Measurements from ENCODE around the gene GPN3. TPM values are rescaled to one million over a fixed set of nuclear protein-coding genes. Genes with fewer than 3 reads are reported as not detected.
A peak's percentile ranks its signal among the peaks of the same experiment; 100 is the strongest.

Gene GPN3
- polyA plus RNA-seq, 2 of the 4 experiments (the other 2 are of a cell fraction): 39.2 to 63.8 TPM

DNA sequence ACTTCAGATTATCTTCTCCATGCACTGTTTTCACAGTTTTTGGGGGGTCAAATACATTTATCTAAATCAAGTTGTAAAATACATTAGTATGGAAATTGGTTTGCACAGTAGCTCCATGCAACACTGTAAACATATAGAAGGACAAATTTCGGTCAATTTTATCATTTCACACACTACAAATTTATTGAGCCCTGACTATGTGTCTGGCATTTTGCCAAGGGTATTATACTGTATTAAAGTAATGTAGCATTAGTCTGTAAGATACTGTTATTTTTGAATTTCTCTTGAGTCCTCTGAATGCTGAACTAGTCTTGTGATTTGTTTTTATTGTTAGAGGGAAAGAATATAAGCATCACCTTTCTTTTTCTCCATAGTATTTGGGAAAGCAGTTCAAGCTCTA is 35.4 kb upstream of the GPN3 start:
- no peak for ATAC-seq
- Histone ChIP-seq H3K4me1 (peaks cover 24% of the 10 kb centered on the region), H3K9me3 (peaks cover 6% of the 10 kb centered on the region), H3K27ac (no peak overlapping the region), H3K4me3 (no peak overlapping the region), H3K4me2 (no peak overlapping the region)
- no peak for DNase-seq (ENCODE audit: low read depth in 1 of 2, low spot score in 1 of 2)
- WGBS (ENCODE audit: missing lambda C conversion rate): 75% methylated on average over 1 of the region's 1 CpG
- no peak for TF ChIP-seq HES2 (IDR thresholded peaks at IDR 0.05)
- TF ChIP-seq ZC3H11A (IDR thresholded peaks at IDR 0.05): no peak
- no peak for TF ChIP-seq ZFP36 (IDR thresholded peaks at IDR 0.05; ENCODE audit: borderline replicate concordance, partially characterized antibody)
- TF ChIP-seq RARB (CRISPR knock-in tag; IDR thresholded peaks at IDR 0.05): no peak
- no peak for TF ChIP-seq HMGXB4 (CRISPR knock-in tag; IDR thresholded peaks at IDR 0.05; ENCODE audit: borderline replicate concordance)
- TF ChIP-seq KDM5A (IDR thresholded peaks at IDR 0.05): no peak
- no peak for TF ChIP-seq FOXS1 (CRISPR knock-in tag; IDR thresholded peaks at IDR 0.05)
- no peak for TF ChIP-seq HOXB5 (CRISPR knock-in tag; IDR thresholded peaks at IDR 0.05)
- TF ChIP-seq RAD21 (conservative IDR thresholded peaks at IDR 0.05 in 1 of 2, IDR thresholded peaks at IDR 0.05 in 1 of 2): no peak
- no peak for TF ChIP-seq CBX2 (IDR thresholded peaks at IDR 0.05; ENCODE audit: borderline replicate concordance, low read depth)
- no peak for TF ChIP-seq MYC (IDR thresholded peaks at IDR 0.05; ENCODE audit: borderline replicate concordance, low read length)
- no peak for TF ChIP-seq PHF8 (IDR thresholded peaks at IDR 0.05; ENCODE audit: borderline replicate concordance, low read depth)
- TF ChIP-seq BHLHE40 (IDR thresholded peaks at IDR 0.05; ENCODE audit: low read depth, low read length): no peak
- TF ChIP-seq CHD2 (IDR thresholded peaks at IDR 0.05; ENCODE audit: low read length, partially characterized antibody): no peak
- TF ChIP-seq CBX8 (IDR thresholded peaks at IDR 0.05): no peak
- no peak for FAIRE-seq
- ChIA-PET CTCF (interaction anchor here (0.7 to 1.9 kb wide), 8 partner anchors 8 to 99 kb away, joined by 3 to 7 read pairs (median 4); partner anchors contain the start of gene FAM216A), POLR2A (no interaction called here)

DNA sequence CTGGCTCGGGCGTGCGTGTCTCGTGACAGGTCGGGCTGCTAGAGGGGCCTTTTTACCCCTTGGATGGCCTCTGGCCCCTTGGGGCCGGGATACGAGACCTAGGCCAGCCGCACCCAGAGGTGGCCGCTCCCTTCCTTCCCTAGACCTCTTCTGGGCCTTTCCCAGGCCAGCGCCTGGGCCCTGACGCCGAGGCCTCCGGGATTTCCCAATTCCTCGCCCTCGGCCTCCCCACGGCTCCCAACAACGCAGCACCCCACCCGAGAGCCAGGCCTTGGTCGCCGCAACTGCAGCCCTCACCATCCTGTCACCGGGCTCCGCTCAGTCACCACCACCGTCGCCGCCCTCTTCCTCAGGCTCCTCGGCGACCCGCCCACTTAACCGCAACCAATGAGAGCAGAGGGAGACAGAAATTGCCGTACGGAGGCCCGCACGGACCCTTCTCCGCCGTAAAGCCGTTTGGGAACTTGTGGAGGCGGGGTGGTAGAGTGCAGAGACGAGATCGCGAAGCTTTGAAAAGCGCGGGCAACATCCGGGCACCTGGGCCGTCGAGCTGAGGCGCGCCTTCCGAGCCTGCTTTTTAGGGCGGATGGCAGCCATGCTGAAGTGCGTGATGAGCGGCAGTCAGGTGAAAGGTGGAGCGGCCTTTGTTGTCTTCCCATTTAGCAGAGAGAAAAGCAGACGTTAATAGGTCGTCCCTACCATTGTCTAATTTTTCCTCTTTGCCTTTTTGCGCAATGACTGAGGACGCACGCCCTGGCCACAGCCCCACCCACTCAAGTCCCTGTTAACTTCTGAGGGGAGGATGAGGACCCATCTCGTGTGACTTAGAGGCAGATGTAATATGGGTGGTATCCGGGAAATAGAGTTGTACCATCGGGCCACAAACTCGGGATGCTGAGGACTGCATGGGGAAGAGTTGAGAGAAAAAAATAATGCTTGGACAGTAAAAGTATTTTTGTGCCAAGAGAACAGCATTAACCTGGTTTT is 34.0 kb upstream of the GPN3 start, which contains the start of the genes RAD9B and VPS29:
Gene RAD9B, plus strand, starts transcription at position 580 of the 987 bp plus-strand sequence. Its CDS starts 7 bp downstream, at position 587.
Gene VPS29, minus strand, starts transcription at position 360 of the 987 bp plus-strand sequence. Its CDS starts 60 bp downstream, at position 300.
- ChIA-PET CTCF (interaction anchor here (0.5 to 1.9 kb wide), 7 partner anchors 10 to 102 kb away, joined by 3 to 6 read pairs (median 4); partner anchors contain the start of gene FAM216A), POLR2A (interaction anchor here (1.0 kb wide), 1 partner anchor 34 kb away, joined by 9 read pairs; the partner anchor contains the start of gene GPN3)
- ATAC-seq: peak; percentile 99
- Histone ChIP-seq H3K4me2 (peak within 1 kb of the TSS; percentile 87), H3K9me3 (peaks cover 6% of the 10 kb centered on the region), H3K4me1 (peaks cover 25% of the 10 kb centered on the region), H3K4me3 (peak within 1 kb of the TSS; percentile 80), H3K27ac (peak within 1 kb of the TSS; percentile 79 to 91)
- WGBS (ENCODE audit: missing lambda C conversion rate): 13% methylated on average over 54 of the region's 61 CpGs
- FAIRE-seq: peak; percentile 18
- peak; percentile 96 to 99 for DNase-seq (ENCODE audit: low read depth in 1 of 2, low spot score in 1 of 2)
- TF ChIP-seq RARB (CRISPR knock-in tag; IDR thresholded peaks at IDR 0.05) (peak; percentile 85), PHF8 (IDR thresholded peaks at IDR 0.05; ENCODE audit: borderline replicate concordance, low read depth) (peak; percentile 87), SREBF2 (IDR thresholded peaks at IDR 0.05) (no peak), RCOR1 (IDR thresholded peaks at IDR 0.05; ENCODE audit: low read depth, low read length) (no peak), JUNB (IDR thresholded peaks at IDR 0.05) (no peak), MAFK (IDR thresholded peaks at IDR 0.05; ENCODE audit: partially characterized antibody) (no peak), MAZ (IDR thresholded peaks at IDR 0.05; ENCODE audit: borderline replicate concordance, low read depth, low read length) (no peak), JUN (IDR thresholded peaks at IDR 0.05) (peak; percentile 71 to 93; a peak in 4 of 5 replicates), NR3C1 (IDR thresholded peaks at IDR 0.05) (no peak), KDM5A (IDR thresholded peaks at IDR 0.05) (0 out of 2 replicates have a peak, but pooled peaks have one; percentile 38), ATOH8 (CRISPR knock-in tag; IDR thresholded peaks at IDR 0.05; ENCODE audit: low read depth) (peak; percentile 99), USF2 (IDR thresholded peaks at IDR 0.05) (peak; percentile 53; the same call in 1 of the 2 replicates), ZFP36 (IDR thresholded peaks at IDR 0.05; ENCODE audit: borderline replicate concordance, partially characterized antibody) (no peak), CEBPB (IDR thresholded peaks at IDR 0.05) (peak in 1 of 2 experiments; percentile 83; a peak in 2 of 4 replicates), HOXA7 (CRISPR knock-in tag; IDR thresholded peaks at IDR 0.05) (no peak), GATA3 (IDR thresholded peaks at IDR 0.05; ENCODE audit: borderline replicate concordance) (peak; percentile 53; the same call in 1 of the 2 replicates)
- TF ChIP-seq, protein P1, sequence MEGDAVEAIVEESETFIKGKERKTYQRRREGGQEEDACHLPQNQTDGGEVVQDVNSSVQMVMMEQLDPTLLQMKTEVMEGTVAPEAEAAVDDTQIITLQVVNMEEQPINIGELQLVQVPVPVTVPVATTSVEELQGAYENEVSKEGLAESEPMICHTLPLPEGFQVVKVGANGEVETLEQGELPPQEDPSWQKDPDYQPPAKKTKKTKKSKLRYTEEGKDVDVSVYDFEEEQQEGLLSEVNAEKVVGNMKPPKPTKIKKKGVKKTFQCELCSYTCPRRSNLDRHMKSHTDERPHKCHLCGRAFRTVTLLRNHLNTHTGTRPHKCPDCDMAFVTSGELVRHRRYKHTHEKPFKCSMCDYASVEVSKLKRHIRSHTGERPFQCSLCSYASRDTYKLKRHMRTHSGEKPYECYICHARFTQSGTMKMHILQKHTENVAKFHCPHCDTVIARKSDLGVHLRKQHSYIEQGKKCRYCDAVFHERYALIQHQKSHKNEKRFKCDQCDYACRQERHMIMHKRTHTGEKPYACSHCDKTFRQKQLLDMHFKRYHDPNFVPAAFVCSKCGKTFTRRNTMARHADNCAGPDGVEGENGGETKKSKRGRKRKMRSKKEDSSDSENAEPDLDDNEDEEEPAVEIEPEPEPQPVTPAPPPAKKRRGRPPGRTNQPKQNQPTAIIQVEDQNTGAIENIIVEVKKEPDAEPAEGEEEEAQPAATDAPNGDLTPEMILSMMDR (IDR thresholded peaks at IDR 0.05): no peak
- TF ChIP-seq, protein P2, sequence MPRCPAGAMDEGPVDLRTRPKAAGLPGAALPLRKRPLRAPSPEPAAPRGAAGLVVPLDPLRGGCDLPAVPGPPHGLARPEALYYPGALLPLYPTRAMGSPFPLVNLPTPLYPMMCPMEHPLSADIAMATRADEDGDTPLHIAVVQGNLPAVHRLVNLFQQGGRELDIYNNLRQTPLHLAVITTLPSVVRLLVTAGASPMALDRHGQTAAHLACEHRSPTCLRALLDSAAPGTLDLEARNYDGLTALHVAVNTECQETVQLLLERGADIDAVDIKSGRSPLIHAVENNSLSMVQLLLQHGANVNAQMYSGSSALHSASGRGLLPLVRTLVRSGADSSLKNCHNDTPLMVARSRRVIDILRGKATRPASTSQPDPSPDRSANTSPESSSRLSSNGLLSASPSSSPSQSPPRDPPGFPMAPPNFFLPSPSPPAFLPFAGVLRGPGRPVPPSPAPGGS (IDR thresholded peaks at IDR 0.05): 0 out of 3 replicates have a peak, but pooled peaks have one; percentile 50
